OCI-M2 (cell line): Measurements from ENCODE around the gene SF3B3.
"Not testable (repeated sequence)": the region's sequence is repeated elsewhere in the genome, so short reads cannot be mapped to it uniquely, and the experiment has no call there.

Experiments used
- DNase-seq: peaks from one replicate; lab custom pipeline; 2025; ENCODE audit not compliant: unreplicated experiment; lab: John Stamatoyannopoulos, UW

Gene SF3B3

DNA sequence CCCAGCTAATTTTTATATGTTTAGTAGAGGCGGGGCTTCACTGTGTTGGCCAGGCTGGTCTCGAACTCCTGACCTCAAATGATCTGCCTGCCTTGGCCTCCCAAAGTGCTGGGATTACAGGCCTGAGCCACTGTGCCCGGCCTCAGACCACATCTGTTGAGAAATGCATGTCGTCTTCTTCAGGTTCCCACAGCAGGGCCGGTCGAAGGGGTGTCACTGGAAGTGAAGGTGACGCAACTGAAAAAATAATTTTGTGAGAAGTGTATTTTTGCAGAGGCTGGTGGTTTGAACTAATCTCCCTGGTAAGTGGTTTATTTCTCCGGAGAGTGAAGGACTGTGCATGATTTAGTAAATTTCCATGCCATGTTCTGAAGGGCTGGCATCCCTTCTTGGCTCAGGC lies 89.3 kb downstream of the SF3B3 start:
- no peak for DNase-seq

DNA sequence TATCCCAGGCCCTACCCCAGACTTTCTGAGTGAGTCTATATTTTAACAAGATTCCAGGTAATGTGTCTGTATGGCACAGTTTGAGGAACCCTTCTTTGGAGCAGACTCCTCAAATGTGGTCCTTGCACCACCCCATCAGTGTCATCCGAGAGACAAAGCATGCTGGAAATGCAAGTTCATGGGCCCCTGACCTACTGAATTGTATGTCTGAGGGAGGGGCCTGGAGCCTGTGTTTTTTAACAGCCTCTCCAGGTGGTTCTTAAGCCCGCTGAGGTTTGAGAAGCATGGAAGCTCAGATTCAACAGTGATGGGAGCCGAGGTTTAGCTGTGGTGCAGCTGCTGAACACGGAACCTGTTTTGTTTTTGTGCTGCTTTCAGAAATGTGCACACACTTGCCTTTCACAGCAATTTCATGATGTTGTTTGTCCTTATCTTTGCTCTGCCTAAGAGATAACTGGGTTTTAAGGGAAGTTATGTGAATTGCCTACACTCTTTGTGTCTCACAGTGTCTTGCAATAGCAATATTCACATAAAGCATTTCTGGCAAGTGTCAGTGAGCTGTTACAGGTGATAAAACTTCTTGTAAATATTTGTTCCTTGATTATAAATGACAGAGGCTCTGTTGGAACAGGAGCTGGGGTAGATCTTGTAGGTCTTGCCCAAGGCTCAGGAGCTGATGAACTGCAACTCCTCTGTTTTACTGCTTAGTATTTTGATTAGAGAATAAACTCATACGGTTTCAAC lies 90.8 kb downstream of the SF3B3 start:
- no peak for DNase-seq

DNA sequence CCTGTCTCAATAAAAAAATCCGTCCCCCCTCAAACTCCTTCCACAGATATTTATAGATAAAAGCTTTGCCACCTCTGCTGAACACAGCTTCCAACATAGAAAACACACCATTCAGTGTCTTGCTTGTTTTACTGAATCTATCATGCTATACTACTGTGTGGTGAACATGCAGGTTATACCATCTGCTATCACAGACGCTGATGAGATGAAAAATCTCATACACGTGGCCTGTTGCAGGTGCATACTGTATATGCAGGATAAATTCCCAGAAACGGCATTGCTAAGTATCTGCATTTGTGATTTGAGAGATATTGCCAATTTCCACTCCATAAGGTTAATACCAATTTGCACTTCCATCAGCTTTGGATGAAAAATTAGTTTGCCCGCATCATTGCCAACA lies 92.3 kb downstream of the SF3B3 start:
- no peak for DNase-seq

- not testable (repeated sequence) for DNase-seq
Measured at GRCh38 chr16:70621864-70622263, 98.2 kb downstream of the SF3B3 start.
